SU-DHL-6 (cell line): ENCODE data around the gene KRT8.

Experiments used
- EZH2phosphoT487 ChIP-seq: fragments of 200-600 bp; sonication (generic), shearing (Covaris generic); conservative IDR thresholded peaks from 2 replicates; pipeline ENCODE4 v1.6.1; 2018; ENCODE audit warnings: mild to moderate bottlenecking, antibody characterized with exemption, low read length, moderate library complexity, mixed read lengths
- TF ChIP-seq, protein P1 (sequence below): fragments of 200-600 bp; sonication (generic); IDR thresholded peaks from one replicate; pipeline ENCODE4 v1.5.1; 2017; ENCODE audit warnings: antibody characterized with exemption, mild to moderate bottlenecking, low read length, moderate library complexity; ENCODE audit not compliant: insufficient read depth, poor library complexity, severe bottlenecking

DNA sequence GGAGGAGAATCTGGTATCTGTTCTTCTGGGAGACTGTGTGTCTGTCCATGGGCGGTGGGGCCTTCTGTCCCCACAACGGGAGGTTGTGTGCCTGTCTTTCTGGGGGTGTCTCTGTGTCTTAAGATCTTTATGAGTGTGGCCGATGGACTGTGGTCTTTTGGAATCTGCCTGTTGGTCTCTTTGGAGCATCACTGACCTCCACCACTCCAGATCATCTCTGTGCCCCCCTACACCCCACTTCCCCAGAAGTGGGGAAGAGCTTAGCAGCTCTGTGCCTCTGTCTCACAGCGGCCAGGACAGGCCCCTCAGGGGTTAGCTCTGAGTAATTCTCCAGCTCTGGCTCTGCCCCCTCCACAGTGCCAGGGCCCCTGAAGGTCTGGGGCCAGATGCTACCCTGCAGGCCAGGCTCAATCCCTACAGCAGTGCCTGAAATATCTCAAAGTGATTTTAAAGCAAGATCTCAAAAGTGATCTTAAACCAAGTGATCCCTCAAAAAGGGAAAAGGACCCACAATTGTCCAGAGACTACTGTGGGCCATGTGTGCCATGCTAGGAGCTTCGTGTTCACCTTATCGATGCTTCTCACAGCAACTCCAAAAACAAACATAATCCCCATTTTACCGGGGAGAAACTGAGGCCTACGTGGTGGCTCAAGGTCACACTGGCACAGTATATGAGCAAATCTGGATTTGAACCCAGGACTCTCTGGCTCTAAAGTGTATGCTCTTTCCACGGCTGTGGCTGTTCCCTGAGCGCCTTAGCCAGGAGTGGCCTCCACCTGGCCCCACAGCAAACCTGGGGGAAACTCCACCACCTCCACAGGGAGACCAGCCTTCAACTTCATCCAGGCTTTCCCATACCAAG is 30.1 kb downstream of the KRT8 start:
- TF ChIP-seq, protein P1, sequence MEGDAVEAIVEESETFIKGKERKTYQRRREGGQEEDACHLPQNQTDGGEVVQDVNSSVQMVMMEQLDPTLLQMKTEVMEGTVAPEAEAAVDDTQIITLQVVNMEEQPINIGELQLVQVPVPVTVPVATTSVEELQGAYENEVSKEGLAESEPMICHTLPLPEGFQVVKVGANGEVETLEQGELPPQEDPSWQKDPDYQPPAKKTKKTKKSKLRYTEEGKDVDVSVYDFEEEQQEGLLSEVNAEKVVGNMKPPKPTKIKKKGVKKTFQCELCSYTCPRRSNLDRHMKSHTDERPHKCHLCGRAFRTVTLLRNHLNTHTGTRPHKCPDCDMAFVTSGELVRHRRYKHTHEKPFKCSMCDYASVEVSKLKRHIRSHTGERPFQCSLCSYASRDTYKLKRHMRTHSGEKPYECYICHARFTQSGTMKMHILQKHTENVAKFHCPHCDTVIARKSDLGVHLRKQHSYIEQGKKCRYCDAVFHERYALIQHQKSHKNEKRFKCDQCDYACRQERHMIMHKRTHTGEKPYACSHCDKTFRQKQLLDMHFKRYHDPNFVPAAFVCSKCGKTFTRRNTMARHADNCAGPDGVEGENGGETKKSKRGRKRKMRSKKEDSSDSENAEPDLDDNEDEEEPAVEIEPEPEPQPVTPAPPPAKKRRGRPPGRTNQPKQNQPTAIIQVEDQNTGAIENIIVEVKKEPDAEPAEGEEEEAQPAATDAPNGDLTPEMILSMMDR = no peak
- no peak for TF ChIP-seq EZH2phosphoT487
